HG02571 (cell line): Measurements from ENCODE around the gene IL25.
"Not testable (repeated sequence)": the region's sequence is repeated elsewhere in the genome, so short reads cannot be mapped to it uniquely, and the experiment has no call there.

ENCODE experiments used
- ATAC-seq: cut with Tn5 transposase; IDR thresholded peaks from one replicate; pipeline ENCODE4 v1.9.1; 2021; ENCODE audit warnings: mild to moderate bottlenecking, moderate library complexity; ENCODE audit not compliant: unreplicated experiment

Gene IL25

DNA sequence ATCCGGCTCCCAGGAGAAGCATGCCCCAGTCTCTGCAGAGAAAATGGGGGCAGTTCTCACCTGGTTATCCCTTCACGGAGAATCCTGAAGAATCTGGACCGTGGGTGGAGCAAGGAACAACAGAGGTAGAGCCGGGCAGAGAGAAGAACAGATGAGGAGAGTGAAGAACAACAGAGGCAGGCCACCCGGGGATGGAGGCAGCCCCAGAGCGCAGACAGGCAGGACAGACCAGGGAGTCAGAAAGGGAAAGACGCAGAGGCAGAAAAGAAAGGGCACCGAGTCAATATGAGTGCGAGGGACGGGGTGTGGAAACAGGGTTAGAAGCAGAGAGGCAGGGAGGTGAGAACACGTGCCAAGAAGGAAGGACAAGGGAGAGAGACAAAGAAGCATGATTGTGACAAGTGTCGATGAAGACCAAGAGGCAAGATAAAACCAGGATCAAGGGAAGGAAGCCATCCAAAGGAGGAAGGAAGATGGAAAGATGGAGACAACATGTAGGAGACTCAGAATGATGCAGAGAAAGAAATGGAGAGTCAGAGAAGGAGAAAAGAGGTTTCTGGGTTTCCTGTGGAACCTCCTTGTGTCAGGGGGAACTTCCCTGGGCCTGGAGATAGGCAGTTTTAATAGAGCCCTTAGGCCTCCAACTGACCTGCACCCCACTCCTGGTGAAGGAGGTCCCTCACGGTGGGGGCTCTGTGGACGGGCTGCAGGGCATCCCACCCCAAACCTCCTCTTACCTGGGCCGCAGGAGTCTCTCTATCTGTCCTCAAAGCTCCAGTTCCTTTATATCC, 35.1 kb downstream of the IL25 start, which contains the start of gene MYH6:
Gene MYH6, minus strand, starts transcription at position 758 of the 791 bp plus-strand sequence. CDS start 1,050 bp downstream, outside the sequence.
- ATAC-seq = no peak

GRCh38 chr14:23408307-23408630, 35.7 kb downstream of the IL25 start:
- ATAC-seq = no peak

DNA sequence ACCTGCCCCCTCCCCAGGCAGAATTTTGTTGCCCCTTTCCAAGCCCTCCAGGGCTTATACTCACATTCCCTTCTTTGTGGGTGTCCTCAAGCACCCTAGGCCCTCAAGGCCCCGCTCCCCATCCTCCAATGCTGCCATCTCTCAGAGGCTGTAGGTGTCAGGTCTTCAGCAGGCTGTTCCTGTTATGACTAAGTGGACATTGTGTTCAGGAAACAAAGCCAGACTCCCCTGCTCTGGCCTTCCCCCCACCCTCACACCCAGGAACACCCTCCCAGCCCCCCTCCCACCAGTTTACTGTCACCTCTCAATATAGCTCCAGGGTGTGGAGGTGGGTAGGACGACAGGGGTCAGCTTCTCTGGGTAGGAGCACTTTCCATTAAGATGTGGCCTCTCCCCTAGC, 36.9 kb downstream of the IL25 start:
- ATAC-seq = no peak

DNA sequence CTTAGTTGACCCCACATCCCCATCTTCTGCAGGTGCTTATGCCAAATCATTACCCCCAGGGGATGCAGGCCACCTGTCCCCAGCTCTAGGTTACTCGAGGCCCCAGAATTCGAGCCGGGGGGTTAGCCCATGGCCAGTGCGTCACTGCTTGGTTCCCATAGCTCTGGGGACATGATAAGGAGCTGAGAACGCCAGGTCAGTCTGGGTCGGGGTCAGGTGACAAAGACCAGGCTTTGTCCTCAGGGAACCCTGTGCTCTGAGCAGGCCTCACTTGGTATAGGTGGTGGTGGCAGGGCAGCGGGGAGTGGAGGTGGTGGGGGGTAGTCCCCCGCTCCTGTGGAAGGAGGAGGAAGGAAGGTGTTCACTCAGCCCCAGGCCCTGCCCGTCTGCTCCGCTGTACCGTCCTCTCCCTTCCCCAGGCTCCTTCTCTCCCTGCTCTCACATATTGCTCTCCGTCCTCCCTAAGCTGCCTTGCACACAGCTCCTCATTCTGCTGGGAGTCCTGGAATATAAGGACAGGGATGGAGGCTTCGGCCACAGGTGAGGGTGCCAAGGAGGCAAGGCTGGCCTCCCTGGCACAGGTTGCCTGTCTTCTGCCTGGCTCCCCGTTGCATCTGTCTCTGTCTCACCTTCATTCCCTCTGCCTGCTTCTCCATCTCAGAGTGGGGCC, 37.5 kb downstream of the IL25 start:
- ATAC-seq = no peak

GRCh38 chr14:23411563-23412525, 39.2 kb downstream of the IL25 start:
- ATAC-seq = no peak

DNA sequence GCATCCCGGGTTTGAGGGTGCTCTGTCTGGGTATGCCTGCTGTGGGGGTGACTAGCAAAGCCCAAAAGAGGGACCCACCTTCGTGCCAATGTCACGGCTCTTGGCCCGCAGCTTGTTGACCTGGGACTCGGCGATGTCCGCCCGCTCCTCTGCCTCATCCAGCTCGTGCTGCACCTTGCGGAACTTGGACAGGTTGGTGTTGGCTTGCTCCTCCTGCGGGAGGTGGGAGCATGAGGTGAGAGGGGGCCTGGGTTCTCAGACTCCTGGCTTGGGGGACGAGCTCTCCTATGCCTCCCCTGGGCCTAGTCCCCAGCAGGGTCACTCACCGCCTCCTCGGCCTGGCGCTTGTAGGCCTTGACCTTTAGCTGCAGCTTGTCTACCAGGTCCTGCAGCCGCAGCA, 41.1 kb downstream of the IL25 start:
- ATAC-seq = no peak

- no peak for ATAC-seq
Observed at GRCh38 chr14:23414254-23414653, 41.6 kb downstream of the IL25 start.

DNA sequence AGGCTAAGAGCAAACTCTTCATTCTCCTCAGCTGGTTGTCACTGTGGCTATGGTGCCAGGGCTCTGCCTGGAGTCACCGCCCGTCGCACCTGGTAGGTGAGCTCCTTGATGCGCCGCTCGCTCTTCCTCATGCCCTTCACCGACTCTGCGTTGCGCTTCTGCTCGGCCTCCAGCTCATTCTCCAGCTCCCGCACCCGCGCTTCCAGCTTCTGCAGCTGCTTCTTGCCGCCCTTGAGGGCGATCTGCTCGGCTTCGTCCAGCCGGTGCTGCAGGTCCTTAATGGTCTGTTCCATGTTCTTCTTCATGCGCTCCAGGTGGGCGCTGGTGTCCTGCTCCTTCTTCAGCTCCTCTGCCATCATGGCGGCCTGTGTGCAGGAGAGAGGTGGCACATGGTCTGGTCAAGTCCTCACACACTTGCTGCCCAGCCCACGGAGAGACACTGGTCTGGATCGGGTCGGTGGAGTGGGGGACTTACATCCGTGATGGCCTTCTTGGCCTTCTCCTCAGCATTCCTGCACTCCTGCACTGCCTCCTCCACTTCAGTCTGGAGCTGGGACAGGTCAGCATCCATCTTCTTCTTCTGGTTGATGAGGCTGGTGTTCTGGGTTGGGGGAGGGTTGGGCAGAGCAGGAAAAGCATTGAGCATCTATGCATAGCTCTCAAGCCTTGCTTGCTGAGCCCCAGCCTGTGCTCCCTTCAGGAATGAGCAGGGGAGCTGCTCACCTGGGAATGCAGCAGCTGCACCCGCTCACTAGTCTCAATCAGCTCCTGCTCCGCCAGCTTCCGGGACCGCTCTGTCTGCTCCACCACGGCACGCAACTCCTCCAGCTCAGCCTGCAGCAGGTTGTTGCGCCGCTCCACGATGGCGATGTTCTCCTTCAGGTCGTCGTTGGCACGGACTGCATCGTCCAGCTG, 42.6 kb downstream of the IL25 start:
- no peak for ATAC-seq

GRCh38 chr14:23415821-23416778, 43.5 kb downstream of the IL25 start:
- no peak for ATAC-seq

GRCh38 chr14:23416801-23417200, 44.2 kb downstream of the IL25 start:
- no peak for ATAC-seq

GRCh38 chr14:23417269-23417668, 44.7 kb downstream of the IL25 start:
- not testable (repeated sequence) for ATAC-seq

- ATAC-seq = no peak
Observed at GRCh38 chr14:23418021-23418420, 45.4 kb downstream of the IL25 start.

- ATAC-seq = not testable (repeated sequence)
Observed at GRCh38 chr14:23419646-23420045, 47.0 kb downstream of the IL25 start.

DNA sequence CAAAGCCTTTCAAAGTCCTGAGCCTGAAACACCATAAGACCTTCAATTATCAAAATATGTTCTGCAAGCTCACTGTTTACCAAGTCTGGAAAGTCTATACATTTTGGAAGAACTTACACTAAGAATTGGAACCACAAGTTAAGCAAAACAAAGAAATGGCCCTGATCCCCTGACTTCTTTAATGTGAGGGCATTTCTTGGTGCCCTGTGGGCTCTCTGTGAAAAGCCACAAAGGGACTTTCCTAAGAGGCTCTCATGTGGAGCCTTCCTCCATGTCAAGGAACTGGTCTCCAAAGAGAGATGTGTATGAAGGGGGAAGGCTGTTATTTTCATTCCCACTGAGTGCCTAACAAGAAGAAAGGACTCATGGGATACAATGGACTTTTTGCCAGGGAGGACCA, 49.0 kb downstream of the IL25 start:
- no peak for ATAC-seq

- no peak for ATAC-seq
Observed at GRCh38 chr14:23423657-23424056, 51.0 kb downstream of the IL25 start.

DNA sequence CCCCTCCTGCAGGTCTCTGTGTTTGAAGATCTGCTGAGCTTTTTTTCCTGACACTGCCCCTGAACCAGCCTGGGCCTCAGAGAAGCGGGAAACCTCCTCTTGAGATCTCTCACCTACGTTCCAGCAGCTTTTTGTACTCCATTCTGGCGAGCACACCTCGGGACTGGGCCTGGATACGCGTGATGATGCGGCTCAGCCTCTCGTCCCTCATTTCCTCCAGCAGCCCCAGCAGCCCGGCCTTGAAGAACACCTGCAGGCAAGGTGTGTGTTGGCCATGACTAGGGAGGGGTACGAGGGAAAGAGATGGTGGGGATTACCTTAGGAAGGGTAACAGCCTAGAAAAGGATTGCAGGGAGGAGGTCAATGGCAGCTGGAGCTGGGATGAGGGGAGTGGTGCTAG, 52.6 kb downstream of the IL25 start:
- no peak for ATAC-seq

GRCh38 chr14:23425798-23426197, 53.2 kb downstream of the IL25 start:
- not testable (repeated sequence) for ATAC-seq
